GM12873 (cell line): ENCODE results near the gene RASSF8.

Source experiments
- CTCF ChIP-seq: IDR thresholded peaks from 2 replicates; pipeline ENCODE4 v1.5.1; 2012; ENCODE audit warnings: low read depth, mild to moderate bottlenecking, moderate library complexity, low read length, control low read depth; ENCODE audit not compliant: insufficient read depth; ENCODE audit errors: missing control alignments

Gene RASSF8

GRCh38 chr12:26017484-26018211 lies 59.2 kb downstream of the RASSF8 start:
- TF ChIP-seq CTCF = peak; percentile 70

- TF ChIP-seq CTCF = no peak
These were observed 60.4 kb downstream of the RASSF8 start for GRCh38 chr12:26018926-26019325.

GRCh38 chr12:26021534-26021933 lies 63.1 kb downstream of the RASSF8 start:
- no peak for TF ChIP-seq CTCF

- no peak for TF ChIP-seq CTCF
These were observed 63.6 kb downstream of the RASSF8 start for GRCh38 chr12:26022043-26022442.

GRCh38 chr12:26026713-26027112 lies 68.2 kb downstream of the RASSF8 start:
- no peak for TF ChIP-seq CTCF

GRCh38 chr12:26027401-26027800 lies 68.9 kb downstream of the RASSF8 start:
- TF ChIP-seq CTCF = no peak

GRCh38 chr12:26028953-26029735 lies 70.7 kb downstream of the RASSF8 start:
- peak; percentile 67 for TF ChIP-seq CTCF
